ENCODE results near the gene UIMC1. TPM values are rescaled to one million over a fixed set of nuclear protein-coding genes. Genes with fewer than 3 reads are reported as not detected.

The UIMC1 gene
- total RNA-seq, 4 donors from 2014 or later = 10.4 to 24.3 (median 20.2) TPM

DNA sequence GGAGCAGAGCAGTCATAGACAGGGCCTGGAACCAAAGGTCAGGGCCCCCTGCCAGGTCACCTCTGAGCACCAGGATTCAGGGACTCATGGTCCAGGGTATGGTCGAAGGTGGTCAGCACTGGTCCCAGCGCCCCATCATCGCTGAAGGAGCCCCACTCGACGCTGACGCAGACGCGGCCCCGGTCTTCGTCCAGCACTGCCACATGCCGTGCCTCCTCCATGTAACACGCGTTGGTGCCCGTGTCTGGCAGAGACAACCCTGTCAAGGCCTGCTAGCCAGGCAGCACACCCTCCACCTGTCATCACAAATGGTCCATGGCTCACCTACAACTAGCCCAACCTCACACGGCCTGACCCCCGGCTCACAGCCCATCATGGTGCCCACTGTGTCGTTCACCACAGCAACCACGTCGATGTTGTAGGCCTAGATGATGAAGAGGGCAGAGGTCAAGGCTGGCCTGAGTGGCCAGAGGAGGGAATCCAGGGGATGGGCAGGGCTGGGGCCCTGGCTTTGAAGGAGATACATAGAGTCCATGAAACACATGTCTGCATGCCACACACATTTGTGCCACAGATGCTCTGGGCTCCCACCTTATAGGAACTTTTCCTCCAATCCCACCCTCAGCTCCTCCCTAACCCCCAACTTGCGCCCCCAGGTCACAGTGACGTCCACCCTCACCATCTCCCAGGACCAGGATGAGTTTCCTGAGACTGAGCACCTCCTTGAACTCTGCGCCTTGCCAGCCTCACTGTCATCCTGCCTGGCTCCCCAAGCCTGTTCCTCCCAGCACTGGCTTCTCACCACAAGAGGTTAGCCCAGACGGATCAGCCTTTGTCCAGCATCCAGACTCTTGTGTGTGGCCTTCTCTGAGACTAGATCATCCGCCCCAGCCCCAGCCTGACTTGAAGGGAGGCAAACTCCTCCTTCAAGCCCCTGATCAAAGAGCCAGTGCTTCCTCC, 117.0 kb downstream of the UIMC1 start:
- intact Hi-C loops (cut with DNase I; ENCODE audit: low total_unique reads) (no loop called here), in situ Hi-C loops (cut with MboI; ENCODE audit: low sequenced_read_pairs in 4 of 4) (no loop called here)
- DNase-seq (no peak), ATAC-seq (no peak)
- no peaks in the 10 kb centered on the region for H3K36me3 ChIP-seq
- no peak for TF ChIP-seq POLR2A (IDR thresholded peaks at IDR 0.05)
- TF ChIP-seq, protein P1, sequence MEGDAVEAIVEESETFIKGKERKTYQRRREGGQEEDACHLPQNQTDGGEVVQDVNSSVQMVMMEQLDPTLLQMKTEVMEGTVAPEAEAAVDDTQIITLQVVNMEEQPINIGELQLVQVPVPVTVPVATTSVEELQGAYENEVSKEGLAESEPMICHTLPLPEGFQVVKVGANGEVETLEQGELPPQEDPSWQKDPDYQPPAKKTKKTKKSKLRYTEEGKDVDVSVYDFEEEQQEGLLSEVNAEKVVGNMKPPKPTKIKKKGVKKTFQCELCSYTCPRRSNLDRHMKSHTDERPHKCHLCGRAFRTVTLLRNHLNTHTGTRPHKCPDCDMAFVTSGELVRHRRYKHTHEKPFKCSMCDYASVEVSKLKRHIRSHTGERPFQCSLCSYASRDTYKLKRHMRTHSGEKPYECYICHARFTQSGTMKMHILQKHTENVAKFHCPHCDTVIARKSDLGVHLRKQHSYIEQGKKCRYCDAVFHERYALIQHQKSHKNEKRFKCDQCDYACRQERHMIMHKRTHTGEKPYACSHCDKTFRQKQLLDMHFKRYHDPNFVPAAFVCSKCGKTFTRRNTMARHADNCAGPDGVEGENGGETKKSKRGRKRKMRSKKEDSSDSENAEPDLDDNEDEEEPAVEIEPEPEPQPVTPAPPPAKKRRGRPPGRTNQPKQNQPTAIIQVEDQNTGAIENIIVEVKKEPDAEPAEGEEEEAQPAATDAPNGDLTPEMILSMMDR (IDR thresholded peaks at IDR 0.05 in 4 of 5, conservative IDR thresholded peaks at IDR 0.05 in 1 of 5) = no peak
- no peak overlapping the region for H3K4me3 ChIP-seq
- no peaks in the 10 kb centered on the region for H3K27me3 ChIP-seq
- no peaks in the 10 kb centered on the region for H3K9me3 ChIP-seq
- no peaks in the 10 kb centered on the region for H3K4me1 ChIP-seq
- H3K27ac ChIP-seq = no peak overlapping the region

DNA sequence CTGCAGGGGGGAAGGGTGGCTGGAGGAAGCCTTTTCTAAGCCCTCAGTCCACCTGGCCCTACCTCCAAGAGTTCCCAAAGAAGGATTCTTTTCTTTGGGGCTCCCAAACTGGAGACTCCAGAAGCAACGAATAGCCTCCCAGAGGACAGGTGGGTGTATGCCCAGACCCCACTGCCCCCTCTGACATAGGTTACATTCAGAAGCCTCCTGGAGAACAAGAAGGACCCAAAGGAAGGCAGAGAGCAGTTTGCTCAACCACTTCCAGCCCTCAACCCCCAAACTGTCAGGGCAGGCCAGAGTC, 117.8 kb downstream of the UIMC1 start:
- no peak overlapping the region for H3K4me3 ChIP-seq
- TF ChIP-seq, protein P1 (IDR thresholded peaks at IDR 0.05 in 4 of 5, conservative IDR thresholded peaks at IDR 0.05 in 1 of 5) = no peak
- TF ChIP-seq POLR2A (IDR thresholded peaks at IDR 0.05) = no peak

DNA sequence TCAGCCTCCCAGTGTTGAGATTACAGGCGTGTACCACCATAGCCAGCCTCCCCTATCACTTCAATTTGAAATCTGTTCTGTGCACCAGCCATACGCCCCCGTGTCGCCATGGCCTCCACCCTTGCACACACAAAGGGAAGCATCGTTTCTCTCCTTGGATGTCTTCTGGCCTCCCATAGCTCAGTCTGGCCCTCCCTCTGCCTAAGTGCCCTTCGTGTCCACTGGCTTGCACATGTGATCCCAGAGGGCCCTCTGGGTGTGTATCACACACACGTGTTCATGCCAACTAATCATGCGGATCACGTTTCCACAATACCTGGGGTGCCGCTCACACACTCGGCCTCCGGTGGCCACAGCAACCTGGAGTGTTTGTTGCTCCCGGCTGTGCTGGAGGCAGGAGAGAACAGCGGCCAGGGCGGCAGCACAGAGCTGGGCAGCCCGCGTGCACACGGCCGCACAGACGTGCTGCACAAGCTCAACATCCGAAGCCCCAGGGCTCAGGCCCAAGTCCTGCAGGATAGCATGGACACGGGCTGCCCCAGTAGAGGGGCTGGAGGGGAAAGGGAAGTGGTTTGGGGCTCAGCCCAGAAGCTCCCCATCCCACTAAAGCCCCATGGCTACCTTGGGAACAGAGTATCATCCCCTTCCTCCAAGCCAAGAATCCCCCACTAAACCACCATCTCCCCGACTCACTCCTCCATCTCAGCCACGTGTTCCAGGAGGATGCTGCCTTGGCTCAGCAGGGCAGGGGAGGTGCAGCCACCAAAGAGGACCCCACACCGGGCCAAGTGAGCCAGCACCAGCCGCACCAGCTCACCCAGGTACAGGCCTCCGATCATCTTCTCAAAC, 118.3 kb downstream of the UIMC1 start:
- no peak for ATAC-seq
- Histone ChIP-seq H3K36me3 (no peaks in the 10 kb centered on the region), H3K4me1 (no peaks in the 10 kb centered on the region), H3K4me3 (no peak overlapping the region), H3K9me3 (no peaks in the 10 kb centered on the region), H3K27ac (no peak overlapping the region), H3K27me3 (no peaks in the 10 kb centered on the region)
- intact Hi-C loops (cut with DNase I; ENCODE audit: low total_unique reads) (no loop called here), in situ Hi-C loops (cut with MboI; ENCODE audit: low sequenced_read_pairs in 4 of 4) (no loop called here)
- TF ChIP-seq POLR2A (IDR thresholded peaks at IDR 0.05) = no peak
- TF ChIP-seq, protein P1 (IDR thresholded peaks at IDR 0.05 in 4 of 5, conservative IDR thresholded peaks at IDR 0.05 in 1 of 5) = no peak
- peak in 1 of 2 donors; percentile 1 for DNase-seq

More for the DNA sequence above, 117.8 kb downstream of the UIMC1 start:
- no peaks in the 10 kb centered on the region for H3K4me1 ChIP-seq
- in situ Hi-C loops (cut with MboI; ENCODE audit: low sequenced_read_pairs in 4 of 4) (no loop called here), intact Hi-C loops (cut with DNase I; ENCODE audit: low total_unique reads) (no loop called here)
- no peaks in the 10 kb centered on the region for H3K36me3 ChIP-seq
- no peaks in the 10 kb centered on the region for H3K27me3 ChIP-seq
- ATAC-seq = no peak
- no peaks in the 10 kb centered on the region for H3K9me3 ChIP-seq
- DNase-seq = no peak
- H3K27ac ChIP-seq = no peak overlapping the region

DNA sequence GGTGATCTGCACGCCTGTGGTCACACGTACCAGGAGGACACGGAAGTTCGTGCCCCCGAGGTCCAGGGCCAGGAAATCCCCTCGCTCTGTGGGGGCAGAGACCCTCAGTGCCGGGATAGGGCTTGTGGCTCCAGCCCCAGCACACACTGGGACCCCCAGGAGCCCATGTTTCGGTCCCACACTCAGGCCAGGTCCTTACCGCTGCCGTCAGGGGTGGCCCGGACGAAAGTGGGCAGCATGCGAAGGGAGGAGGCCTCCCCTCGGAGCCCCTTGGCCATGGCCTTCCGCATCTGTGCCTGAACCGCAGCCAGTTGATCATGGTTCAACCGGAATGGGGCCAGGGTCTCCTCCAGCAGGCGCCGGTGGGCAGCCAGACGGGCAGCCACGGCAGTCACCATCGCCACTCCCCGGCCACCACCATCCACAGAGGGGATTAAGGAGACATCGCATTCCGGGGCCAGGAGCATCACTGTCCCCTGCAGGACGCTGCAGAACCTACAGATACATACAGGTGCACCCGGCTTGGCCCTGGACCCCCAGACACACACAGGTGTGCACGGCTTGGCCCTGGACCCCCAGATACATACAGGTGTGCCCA, 119.2 kb downstream of the UIMC1 start:
- Histone ChIP-seq H3K4me3 (no peak overlapping the region), H3K4me1 (no peaks in the 10 kb centered on the region), H3K27me3 (no peaks in the 10 kb centered on the region), H3K9me3 (no peaks in the 10 kb centered on the region), H3K27ac (no peak overlapping the region), H3K36me3 (no peaks in the 10 kb centered on the region)
- DNase-seq = peak in 1 of 2 donors; percentile 4
- ATAC-seq = no peak
- in situ Hi-C loops (cut with MboI; ENCODE audit: low sequenced_read_pairs in 4 of 4) (no loop called here), intact Hi-C loops (cut with DNase I; ENCODE audit: low total_unique reads) (no loop called here)
- no peak for TF ChIP-seq POLR2A (IDR thresholded peaks at IDR 0.05)
- TF ChIP-seq, protein P1 (IDR thresholded peaks at IDR 0.05 in 4 of 5, conservative IDR thresholded peaks at IDR 0.05 in 1 of 5) = no peak

Measured in gastrocnemius medialis (tissue), 4 donors.